HCT116 (cell line): ENCODE results near the gene NCKAP5. TPM values are rescaled to one million over a fixed set of nuclear protein-coding genes. Genes with fewer than 3 reads are reported as not detected.

Experiments
- ATAC-seq: fragments of 200-7000 bp; cut with Tn5 transposase; 2 replicates; pipeline ENCODE4 v1.9.1; 2020; ENCODE audit warnings: mild to moderate bottlenecking, moderate library complexity
- BruUV-seq: library from RNA; stranded (reverse); fragments of 400-500 nt; replicated peaks from 2 replicates; lab custom pipeline; 2021; lab: Mats Ljungman, UMichigan
- CTCF ChIA-PET: fragments of 300-600 bp; sonication (Branson Sonifier 250); formaldehyde crosslinking; loops from one replicate; lab custom pipeline; 2021; ENCODE audit warnings: antibody characterized with exemption; lab: Charles Lee
- POLR2A ChIA-PET: fragments of 300-600, 350-600 bp; sonication (Branson Sonifier 250); formaldehyde crosslinking; loops from one replicate; lab custom pipeline; 2021; ENCODE audit warnings: antibody characterized with exemption; lab: Charles Lee
- RAD21 ChIA-PET, 2 experiments: fragments of 300-600 bp; sonication (Branson Sonifier 250); formaldehyde crosslinking; loops; one replicate each; lab custom pipeline; 2023; ENCODE audit warnings: low total read pairs in 2 of 2; ENCODE audit not compliant: uncharacterized antibody in 2 of 2, unreplicated experiment in 2 of 2, low non-redundant PET in 1 of 2; lab: Charles Lee
- DNase-seq: peaks from one replicate; pipeline ENCODE4 v3.0.0-alpha.2; 2010; ENCODE audit warnings: low read depth, low spot score
- H2AFZ ChIP-seq: fragments of 200-600 bp; shearing (Covaris generic), sonication (generic); 2 replicates; pipeline ENCODE4 v1.6.1; 2017; ENCODE audit warnings: low read depth, mixed run types, mixed read lengths, antibody characterized with exemption, low read length; ENCODE audit not compliant: poor library complexity, severe bottlenecking
- H3K27ac ChIP-seq: 2 replicates; pipeline ENCODE4 v1.5.1; 2012; ENCODE audit warnings: low read depth, low read length
- H3K27me3 ChIP-seq: fragments of 200-600 bp; sonication (generic); 2 replicates; pipeline ENCODE4 v1.6.1; 2016; ENCODE audit warnings: mixed run types, low read length, mixed read lengths; ENCODE audit not compliant: insufficient read depth
- H3K36me3 ChIP-seq, 2 experiments: fragments of 200-500 bp in 1 of 2; fragments of 200-600 bp in 1 of 2; sonication (Bioruptor generic) in 1 of 2; sonication (generic) in 1 of 2; 2 replicates each; pipeline versions ENCODE4 v1.5.1 to v1.6.1; 2014 to 2016; ENCODE audit warnings: low read length in 2 of 2, inconsistent platforms in 1 of 2, mixed read lengths in 1 of 2, mixed run types in 1 of 2; ENCODE audit not compliant: insufficient read depth in 2 of 2, control insufficient read depth in 1 of 2
- H3K4me1 ChIP-seq, 2 experiments: fragments of 200-600 bp in 1 of 2; sonication (generic) in 1 of 2; 2 replicates each; pipeline versions ENCODE4 v1.5.1 to v1.6.1; 2012 to 2017; ENCODE audit warnings: low read length in 2 of 2, inconsistent platforms in 1 of 2, mild to moderate bottlenecking in 1 of 2, mixed read lengths in 1 of 2, mixed run types in 1 of 2, moderate library complexity in 1 of 2; ENCODE audit not compliant: insufficient read depth in 2 of 2, control insufficient read depth in 1 of 2
- H3K4me2 ChIP-seq: fragments of 200-600 bp; sonication (generic); 2 replicates; pipeline ENCODE4 v1.6.1; 2017; ENCODE audit warnings: mixed run types, low read length, mixed read lengths
- H3K4me3 ChIP-seq, 2 experiments: fragments of 200-600 bp in 1 of 2; sonication (generic) in 1 of 2; replicated peaks in 1 of 2; 2 replicates each; pipeline ENCODE4 v1.5.1; 2011 to 2016; ENCODE audit warnings: low read length in 2 of 2, control low read depth in 1 of 2, low read depth in 1 of 2, mild to moderate bottlenecking in 1 of 2, mixed read lengths in 1 of 2, mixed run types in 1 of 2
- H3K79me2 ChIP-seq: fragments of 200-600 bp; sonication (generic); 2 replicates; pipeline ENCODE4 v1.6.1; 2017; ENCODE audit warnings: mild to moderate bottlenecking, mixed run types, low read length, moderate library complexity, mixed read lengths; ENCODE audit not compliant: insufficient read depth
- H3K9ac ChIP-seq: fragments of 200-600 bp; sonication (generic); 2 replicates; pipeline ENCODE4 v1.6.1; 2016; ENCODE audit warnings: low read length, mixed read lengths
- H3K9me2 ChIP-seq: fragments of 200-600 bp; sonication (generic), shearing (Covaris generic); 2 replicates; pipeline ENCODE4 v1.6.1; 2017; ENCODE audit warnings: mixed run types, mild to moderate bottlenecking, moderate library complexity; ENCODE audit not compliant: insufficient read depth
- H3K9me3 ChIP-seq, 2 experiments: fragments of 200-500 bp in 1 of 2; fragments of 200-600 bp in 1 of 2; sonication (Bioruptor generic) in 1 of 2; sonication (generic) in 1 of 2; 2 replicates each; pipeline ENCODE4 v1.6.1; 2014 to 2017; ENCODE audit warnings: low read length in 2 of 2, mixed read lengths in 2 of 2, inconsistent platforms in 1 of 2, low read depth in 1 of 2, mild to moderate bottlenecking in 1 of 2, mixed run types in 1 of 2, moderate library complexity in 1 of 2; ENCODE audit not compliant: control insufficient read depth in 1 of 2, insufficient read depth in 1 of 2
- H4K20me1 ChIP-seq: fragments of 200-600 bp; sonication (generic), shearing (Covaris generic); 2 replicates; pipeline ENCODE4 v1.6.1; 2017; ENCODE audit warnings: mixed run types, mild to moderate bottlenecking, moderate library complexity; ENCODE audit not compliant: insufficient read depth
- EGR1 ChIP-seq: IDR thresholded peaks from 2 replicates; pipeline ENCODE4 v1.6.1; 2012; ENCODE audit warnings: low read depth
- EZH2 ChIP-seq: fragments of 200-600 bp; sonication (generic); IDR thresholded peaks from 2 replicates; pipeline ENCODE4 v1.6.1; 2017; ENCODE audit warnings: antibody characterized with exemption, mixed run types
- FOSL1 ChIP-seq: IDR thresholded peaks from 2 replicates; pipeline ENCODE4 v1.6.1; 2012; ENCODE audit warnings: low read depth
- JUND ChIP-seq: IDR thresholded peaks from 2 replicates; pipeline ENCODE4 v1.6.1; 2012
- POLR2A ChIP-seq: IDR thresholded peaks from 2 replicates; pipeline ENCODE4 v1.7.0; 2011; ENCODE audit warnings: borderline replicate concordance; ENCODE audit not compliant: insufficient read depth, insufficient read length; ENCODE audit errors: extremely low read depth
- POLR2AphosphoS5 ChIP-seq: IDR thresholded peaks from 2 replicates; pipeline ENCODE4 v1.6.1; 2011; ENCODE audit warnings: mild to moderate bottlenecking, low read depth, low read length, moderate library complexity
- RAD21 ChIP-seq: IDR thresholded peaks from 2 replicates; pipeline ENCODE4 v1.6.1; 2012; ENCODE audit warnings: low read depth, mild to moderate bottlenecking
- SRF ChIP-seq: IDR thresholded peaks from 2 replicates; pipeline ENCODE4 v1.6.1; 2012; ENCODE audit warnings: low read depth
- YY1 ChIP-seq: IDR thresholded peaks from 2 replicates; pipeline ENCODE4 v1.6.1; 2011; ENCODE audit warnings: low read length, low read depth, moderate library complexity, mild to moderate bottlenecking; ENCODE audit not compliant: insufficient replicate concordance; ENCODE audit errors: extremely low read depth
- ZNF274 ChIP-seq: fragments of 200-500 bp; sonication (Bioruptor generic); IDR thresholded peaks from 2 replicates; pipeline ENCODE4 v1.6.1; 2014; ENCODE audit warnings: mild to moderate bottlenecking, low read depth, low read length, inconsistent platforms
- intact Hi-C: fragments of 100-400 bp; cut with micrococcal nuclease; formaldehyde crosslinking; loops from 2 replicates; pipeline ENCODE4 v1.10.0; 2022
- total RNA-seq: library from RNA; stranded (reverse); gene quantifications from one replicate; pipeline ENCODE4 v1.2.1, GENCODE V29; 2021; ENCODE audit not compliant: unreplicated experiment
- TF ChIP-seq, protein P1 (sequence below): IDR thresholded peaks from 2 replicates; pipeline ENCODE4 v1.6.1; 2012
- TF ChIP-seq, protein P2 (sequence below), 3 experiments: fragments of 200-600 bp in 1 of 3; sonication (generic) in 1 of 3; IDR thresholded peaks in 2 of 3; conservative IDR thresholded peaks in 1 of 3; 2 replicates each; pipeline ENCODE4 v1.5.1; 2012 to 2017; ENCODE audit warnings: low read depth in 2 of 3, low read length in 2 of 3, antibody characterized with exemption in 1 of 3, borderline replicate concordance in 1 of 3, control low read depth in 1 of 3, mild to moderate bottlenecking in 1 of 3, mixed read lengths in 1 of 3, mixed run types in 1 of 3, moderate library complexity in 1 of 3; ENCODE audit not compliant: insufficient read depth in 1 of 3
- TF ChIP-seq, protein P3 (sequence below): IDR thresholded peaks from 2 replicates; pipeline ENCODE4 v1.6.1; 2011; ENCODE audit warnings: mild to moderate bottlenecking, low read length, moderate library complexity; ENCODE audit not compliant: insufficient replicate concordance; ENCODE audit errors: extremely low read depth
- TF ChIP-seq, protein P4 (sequence below): IDR thresholded peaks from 2 replicates; pipeline ENCODE4 v1.6.1; 2012; ENCODE audit warnings: low read depth

Gene NCKAP5
- total RNA-seq, 1 experiment from 2014 or later, result 0.30 TPM

DNA sequence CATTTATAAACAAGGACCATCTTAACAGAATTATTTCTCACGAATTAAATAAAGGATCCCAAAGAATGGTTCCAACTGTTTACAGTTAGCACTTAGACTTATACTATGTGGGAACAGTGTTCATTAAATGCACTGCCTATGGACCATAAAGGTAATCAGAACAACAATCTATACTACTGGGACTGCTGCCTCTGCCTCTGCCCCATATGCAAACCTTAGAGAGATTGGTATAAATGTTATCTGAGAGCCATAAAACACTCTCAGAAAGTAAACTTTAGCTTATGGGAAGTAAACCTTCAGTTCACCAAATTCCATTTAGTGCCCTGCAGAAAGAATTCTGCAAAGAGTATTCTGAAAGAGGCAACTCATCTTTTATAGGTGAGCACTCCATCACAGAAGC, 448.0 kb downstream of the NCKAP5 start:
- ChIA-PET CTCF (no interaction called here), RAD21 (no interaction called here)

More for the DNA sequence above, 448.0 kb downstream of the NCKAP5 start:
- Histone ChIP-seq H3K9ac (no peak overlapping the region), H3K4me3 (no peak overlapping the region), H2AFZ (no peak overlapping the region), H3K9me2 (no peaks in the 10 kb centered on the region), H3K27me3 (0 out of 2 replicates have a peak, but pooled peaks cover 5% of the 10 kb centered on the region), H3K4me2 (no peak overlapping the region), H3K79me2 (no peaks in the 10 kb centered on the region), H4K20me1 (no peaks in the 10 kb centered on the region), H3K36me3 (no peaks in the 10 kb centered on the region), H3K9me3 (no peaks in the 10 kb centered on the region), H3K4me1 (no peaks in the 10 kb centered on the region), H3K27ac (no peak overlapping the region)
- TF ChIP-seq FOSL1 (no peak), JUND (no peak), EZH2 (no peak), YY1 (no peak), POLR2A (no peak), RAD21 (no peak), ZNF274 (no peak), SRF (no peak), EGR1 (no peak), POLR2AphosphoS5 (no peak)
- TF ChIP-seq, protein P1, sequence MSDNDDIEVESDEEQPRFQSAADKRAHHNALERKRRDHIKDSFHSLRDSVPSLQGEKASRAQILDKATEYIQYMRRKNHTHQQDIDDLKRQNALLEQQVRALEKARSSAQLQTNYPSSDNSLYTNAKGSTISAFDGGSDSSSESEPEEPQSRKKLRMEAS, result no peak
- TF ChIP-seq, protein P2, sequence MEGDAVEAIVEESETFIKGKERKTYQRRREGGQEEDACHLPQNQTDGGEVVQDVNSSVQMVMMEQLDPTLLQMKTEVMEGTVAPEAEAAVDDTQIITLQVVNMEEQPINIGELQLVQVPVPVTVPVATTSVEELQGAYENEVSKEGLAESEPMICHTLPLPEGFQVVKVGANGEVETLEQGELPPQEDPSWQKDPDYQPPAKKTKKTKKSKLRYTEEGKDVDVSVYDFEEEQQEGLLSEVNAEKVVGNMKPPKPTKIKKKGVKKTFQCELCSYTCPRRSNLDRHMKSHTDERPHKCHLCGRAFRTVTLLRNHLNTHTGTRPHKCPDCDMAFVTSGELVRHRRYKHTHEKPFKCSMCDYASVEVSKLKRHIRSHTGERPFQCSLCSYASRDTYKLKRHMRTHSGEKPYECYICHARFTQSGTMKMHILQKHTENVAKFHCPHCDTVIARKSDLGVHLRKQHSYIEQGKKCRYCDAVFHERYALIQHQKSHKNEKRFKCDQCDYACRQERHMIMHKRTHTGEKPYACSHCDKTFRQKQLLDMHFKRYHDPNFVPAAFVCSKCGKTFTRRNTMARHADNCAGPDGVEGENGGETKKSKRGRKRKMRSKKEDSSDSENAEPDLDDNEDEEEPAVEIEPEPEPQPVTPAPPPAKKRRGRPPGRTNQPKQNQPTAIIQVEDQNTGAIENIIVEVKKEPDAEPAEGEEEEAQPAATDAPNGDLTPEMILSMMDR (IDR thresholded peaks at IDR 0.05 in 2 of 3, conservative IDR thresholded peaks at IDR 0.05 in 1 of 3; ENCODE audit: borderline replicate concordance in 1 of 3, insufficient read depth in 1 of 3, low read depth in 2 of 3, low read length in 2 of 3), result no peak
- TF ChIP-seq, protein P3, sequence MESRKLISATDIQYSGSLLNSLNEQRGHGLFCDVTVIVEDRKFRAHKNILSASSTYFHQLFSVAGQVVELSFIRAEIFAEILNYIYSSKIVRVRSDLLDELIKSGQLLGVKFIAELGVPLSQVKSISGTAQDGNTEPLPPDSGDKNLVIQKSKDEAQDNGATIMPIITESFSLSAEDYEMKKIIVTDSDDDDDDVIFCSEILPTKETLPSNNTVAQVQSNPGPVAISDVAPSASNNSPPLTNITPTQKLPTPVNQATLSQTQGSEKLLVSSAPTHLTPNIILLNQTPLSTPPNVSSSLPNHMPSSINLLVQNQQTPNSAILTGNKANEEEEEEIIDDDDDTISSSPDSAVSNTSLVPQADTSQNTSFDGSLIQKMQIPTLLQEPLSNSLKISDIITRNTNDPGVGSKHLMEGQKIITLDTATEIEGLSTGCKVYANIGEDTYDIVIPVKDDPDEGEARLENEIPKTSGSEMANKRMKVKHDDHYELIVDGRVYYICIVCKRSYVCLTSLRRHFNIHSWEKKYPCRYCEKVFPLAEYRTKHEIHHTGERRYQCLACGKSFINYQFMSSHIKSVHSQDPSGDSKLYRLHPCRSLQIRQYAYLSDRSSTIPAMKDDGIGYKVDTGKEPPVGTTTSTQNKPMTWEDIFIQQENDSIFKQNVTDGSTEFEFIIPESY, result no peak
- TF ChIP-seq, protein P4, sequence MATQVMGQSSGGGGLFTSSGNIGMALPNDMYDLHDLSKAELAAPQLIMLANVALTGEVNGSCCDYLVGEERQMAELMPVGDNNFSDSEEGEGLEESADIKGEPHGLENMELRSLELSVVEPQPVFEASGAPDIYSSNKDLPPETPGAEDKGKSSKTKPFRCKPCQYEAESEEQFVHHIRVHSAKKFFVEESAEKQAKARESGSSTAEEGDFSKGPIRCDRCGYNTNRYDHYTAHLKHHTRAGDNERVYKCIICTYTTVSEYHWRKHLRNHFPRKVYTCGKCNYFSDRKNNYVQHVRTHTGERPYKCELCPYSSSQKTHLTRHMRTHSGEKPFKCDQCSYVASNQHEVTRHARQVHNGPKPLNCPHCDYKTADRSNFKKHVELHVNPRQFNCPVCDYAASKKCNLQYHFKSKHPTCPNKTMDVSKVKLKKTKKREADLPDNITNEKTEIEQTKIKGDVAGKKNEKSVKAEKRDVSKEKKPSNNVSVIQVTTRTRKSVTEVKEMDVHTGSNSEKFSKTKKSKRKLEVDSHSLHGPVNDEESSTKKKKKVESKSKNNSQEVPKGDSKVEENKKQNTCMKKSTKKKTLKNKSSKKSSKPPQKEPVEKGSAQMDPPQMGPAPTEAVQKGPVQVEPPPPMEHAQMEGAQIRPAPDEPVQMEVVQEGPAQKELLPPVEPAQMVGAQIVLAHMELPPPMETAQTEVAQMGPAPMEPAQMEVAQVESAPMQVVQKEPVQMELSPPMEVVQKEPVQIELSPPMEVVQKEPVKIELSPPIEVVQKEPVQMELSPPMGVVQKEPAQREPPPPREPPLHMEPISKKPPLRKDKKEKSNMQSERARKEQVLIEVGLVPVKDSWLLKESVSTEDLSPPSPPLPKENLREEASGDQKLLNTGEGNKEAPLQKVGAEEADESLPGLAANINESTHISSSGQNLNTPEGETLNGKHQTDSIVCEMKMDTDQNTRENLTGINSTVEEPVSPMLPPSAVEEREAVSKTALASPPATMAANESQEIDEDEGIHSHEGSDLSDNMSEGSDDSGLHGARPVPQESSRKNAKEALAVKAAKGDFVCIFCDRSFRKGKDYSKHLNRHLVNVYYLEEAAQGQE, result no peak
- intact Hi-C loops, result no loop called here
- BruUV-seq, result no TSS peak
- POLR2A ChIA-PET, result no interaction called here
- DNase-seq (no peak), ATAC-seq (no peak)
